Trophoblast cell (in vitro differentiated cells and primary cell): ENCODE measurements around the gene ZPLD1.

Experiments
- DNase-seq, 2 donors: peaks; one replicate each; pipeline ENCODE4 v3.0.0-alpha.2; 2016
- H2AFZ ChIP-seq: 2 replicates; pipeline ENCODE4 v1.6.1; 2013; ENCODE audit warnings: low read length, moderate library complexity, mild to moderate bottlenecking; ENCODE audit not compliant: insufficient read depth, poor library complexity
- H2AK5ac ChIP-seq: 2 replicates; pipeline ENCODE4 v1.6.1; 2013; ENCODE audit warnings: mild to moderate bottlenecking, low read length
- H2BK120ac ChIP-seq: 2 replicates; pipeline ENCODE4 v1.6.1; 2013; ENCODE audit warnings: low read length, mild to moderate bottlenecking, moderate library complexity; ENCODE audit not compliant: insufficient read depth, poor library complexity
- H2BK12ac ChIP-seq: 2 replicates; pipeline ENCODE4 v1.6.1; 2013; ENCODE audit warnings: mild to moderate bottlenecking, low read length, moderate library complexity
- H2BK5ac ChIP-seq: 2 replicates; pipeline ENCODE4 v1.6.1; 2013; ENCODE audit warnings: low read length, low read depth, moderate library complexity, mild to moderate bottlenecking; ENCODE audit not compliant: poor library complexity
- H3K14ac ChIP-seq: 2 replicates; pipeline ENCODE4 v1.6.1; 2013; ENCODE audit warnings: mild to moderate bottlenecking, low read length
- H3K18ac ChIP-seq: 2 replicates; pipeline ENCODE4 v1.6.1; 2013; ENCODE audit warnings: mild to moderate bottlenecking, low read length
- H3K23ac ChIP-seq: 2 replicates; pipeline ENCODE4 v1.6.1; 2013; ENCODE audit warnings: low read length
- H3K27ac ChIP-seq: 2 replicates; pipeline ENCODE4 v1.5.1; 2013; ENCODE audit warnings: low read depth, mild to moderate bottlenecking, inconsistent platforms, low read length, moderate library complexity
- H3K27me3 ChIP-seq: 2 replicates; pipeline ENCODE4 v1.6.1; 2013; ENCODE audit warnings: inconsistent platforms, mild to moderate bottlenecking, low read length, moderate library complexity; ENCODE audit not compliant: insufficient read depth
- H3K36me3 ChIP-seq, 2 experiments: 1 replicate in 1 of 2; 2 replicates in 1 of 2; pipeline ENCODE4 v1.6.1; 2013; ENCODE audit warnings: low read length in 2 of 2, mild to moderate bottlenecking in 2 of 2, moderate library complexity in 1 of 2; ENCODE audit not compliant: insufficient read depth in 2 of 2, control insufficient read depth in 1 of 2
- H3K4ac ChIP-seq: 2 replicates; pipeline ENCODE4 v1.6.1; 2013; ENCODE audit warnings: low read depth, mild to moderate bottlenecking, low read length, moderate library complexity
- H3K4me1 ChIP-seq, 2 experiments: 1 replicate in 1 of 2; 2 replicates in 1 of 2; pipeline ENCODE4 v1.6.1; 2013; ENCODE audit warnings: low read length in 2 of 2, mild to moderate bottlenecking in 2 of 2, moderate library complexity in 1 of 2; ENCODE audit not compliant: insufficient read depth in 2 of 2, control insufficient read depth in 1 of 2
- H3K4me2 ChIP-seq: 2 replicates; pipeline ENCODE4 v1.6.1; 2013; ENCODE audit warnings: inconsistent platforms, mild to moderate bottlenecking, low read length, moderate library complexity
- H3K4me3 ChIP-seq: 2 replicates; pipeline ENCODE4 v1.5.1; 2013; ENCODE audit warnings: mild to moderate bottlenecking, low read depth, low read length, inconsistent platforms
- H3K79me1 ChIP-seq: one replicate; pipeline ENCODE4 v1.6.1; 2013; ENCODE audit warnings: low read length
- H3K79me2 ChIP-seq: 2 replicates; pipeline ENCODE4 v1.6.1; 2013; ENCODE audit warnings: low read length, mild to moderate bottlenecking; ENCODE audit not compliant: control insufficient read depth, insufficient read depth, poor library complexity
- H3K9ac ChIP-seq: 2 replicates; pipeline ENCODE4 v1.6.1; 2013; ENCODE audit warnings: mild to moderate bottlenecking, low read length
- H3K9me3 ChIP-seq: 2 replicates; pipeline ENCODE4 v1.6.1; 2013; ENCODE audit warnings: low read depth, mild to moderate bottlenecking, control low read depth, inconsistent platforms, low read length; ENCODE audit not compliant: insufficient read depth
- H4K12ac ChIP-seq: 2 replicates; pipeline ENCODE4 v1.6.1; 2013; ENCODE audit warnings: low read depth, mild to moderate bottlenecking, low read length, moderate library complexity
- H4K8ac ChIP-seq: 2 replicates; pipeline ENCODE4 v1.6.1; 2013; ENCODE audit warnings: low read depth, mild to moderate bottlenecking, low read length, moderate library complexity
- H4K91ac ChIP-seq: one replicate; pipeline ENCODE4 v1.6.1; 2013; ENCODE audit warnings: low read depth, mild to moderate bottlenecking, low read length, moderate library complexity
- WGBS: extraction: QIAGEN DNeasy Blood & Tissue Kit; methylation state at CpG from one replicate; pipeline ENCODE4 v1.1.7; 2013; ENCODE audit warnings: missing lambda C conversion rate; ENCODE audit not compliant: insufficient read length, insufficient coverage; ENCODE audit errors: extremely low coverage; 5-methylcytosine and 5-hydroxymethylcytosine counted together

ZPLD1 gene

GRCh38 chr3:102511168-102511567 lies 76.4 kb downstream of the ZPLD1 start:
- Histone ChIP-seq H3K9ac (no peak overlapping the region), H2BK12ac (no peak overlapping the region), H3K14ac (no peak overlapping the region), H2AFZ (no peak overlapping the region), H2BK5ac (no peak overlapping the region), H3K36me3 (no peaks in the 10 kb centered on the region), H4K91ac (no peak overlapping the region), H3K79me2 (no peaks in the 10 kb centered on the region), H3K4me2 (no peak overlapping the region), H3K27ac (no peak overlapping the region), H2AK5ac (no peak overlapping the region), H3K23ac (no peak overlapping the region), H3K9me3 (no peaks in the 10 kb centered on the region), H2BK120ac (no peak overlapping the region), H3K4me1 (no peaks in the 10 kb centered on the region), H3K79me1 (no peaks in the 10 kb centered on the region), H3K4ac (no peak overlapping the region), H3K27me3 (no peaks in the 10 kb centered on the region), H3K4me3 (no peak overlapping the region), H4K12ac (no peak overlapping the region), H4K8ac (no peak overlapping the region), H3K18ac (no peak overlapping the region)
- WGBS: no CpG with 5 or more reads among the region's 1 CpG
- no peak for DNase-seq

- no peak overlapping the region for H3K4ac ChIP-seq
- H2AFZ ChIP-seq: no peak overlapping the region
- no peaks in the 10 kb centered on the region for H3K36me3 ChIP-seq
- no CpG with 5 or more reads among the region's 4 CpGs for WGBS
- no peaks in the 10 kb centered on the region for H3K79me2 ChIP-seq
- H3K23ac ChIP-seq: no peak overlapping the region
- no peak overlapping the region for H4K12ac ChIP-seq
- no peaks in the 10 kb centered on the region for H3K27me3 ChIP-seq
- H3K18ac ChIP-seq: no peak overlapping the region
- no peaks in the 10 kb centered on the region for H3K9me3 ChIP-seq
- H3K14ac ChIP-seq: no peak overlapping the region
- no peak overlapping the region for H3K4me3 ChIP-seq
- no peak overlapping the region for H2AK5ac ChIP-seq
- no peak overlapping the region for H2BK5ac ChIP-seq
- H3K4me2 ChIP-seq: no peak overlapping the region
- H3K79me1 ChIP-seq: no peaks in the 10 kb centered on the region
- peak in 1 of 2 donors; percentile 6 for DNase-seq
- H3K4me1 ChIP-seq: no peaks in the 10 kb centered on the region
- H2BK12ac ChIP-seq: no peak overlapping the region
- no peak overlapping the region for H3K27ac ChIP-seq
- H4K91ac ChIP-seq: no peak overlapping the region
- no peak overlapping the region for H2BK120ac ChIP-seq
- H4K8ac ChIP-seq: no peak overlapping the region
- H3K9ac ChIP-seq: no peak overlapping the region
Observed at GRCh38 chr3:102511639-102512038, 76.8 kb downstream of the ZPLD1 start.

GRCh38 chr3:102512734-102513504 lies 78.1 kb downstream of the ZPLD1 start:
- Histone ChIP-seq H3K27me3 (no peaks in the 10 kb centered on the region), H3K23ac (no peak overlapping the region)
- no CpG with 5 or more reads among the region's 5 CpGs for WGBS

GRCh38 chr3:102514241-102514640 lies 79.4 kb downstream of the ZPLD1 start:
- no peaks in the 10 kb centered on the region for H3K79me2 ChIP-seq
- DNase-seq: no peak

More at GRCh38 chr3:102512734-102513504, 78.1 kb downstream of the ZPLD1 start:
- H3K36me3 ChIP-seq: no peaks in the 10 kb centered on the region
- no peak overlapping the region for H2BK120ac ChIP-seq
- no peak overlapping the region for H2BK5ac ChIP-seq
- no peak overlapping the region for H3K18ac ChIP-seq
- no peak overlapping the region for H3K4me2 ChIP-seq
- no peak overlapping the region for H3K4me3 ChIP-seq
- H4K8ac ChIP-seq: no peak overlapping the region
- H3K14ac ChIP-seq: no peak overlapping the region
- H3K4me1 ChIP-seq: no peaks in the 10 kb centered on the region
- no peak overlapping the region for H3K4ac ChIP-seq
- no peaks in the 10 kb centered on the region for H3K9me3 ChIP-seq
- no peak overlapping the region for H2BK12ac ChIP-seq
- no peak overlapping the region for H2AFZ ChIP-seq
- no peaks in the 10 kb centered on the region for H3K79me2 ChIP-seq
- H3K9ac ChIP-seq: no peak overlapping the region
- H4K12ac ChIP-seq: no peak overlapping the region
- no peak for DNase-seq
- no peak overlapping the region for H3K27ac ChIP-seq
- no peak overlapping the region for H2AK5ac ChIP-seq
- no peak overlapping the region for H4K91ac ChIP-seq
- no peaks in the 10 kb centered on the region for H3K79me1 ChIP-seq

More at GRCh38 chr3:102514241-102514640, 79.4 kb downstream of the ZPLD1 start:
- Histone ChIP-seq H3K9me3 (no peaks in the 10 kb centered on the region), H3K4me3 (no peak overlapping the region), H2AK5ac (no peak overlapping the region), H2AFZ (no peak overlapping the region), H3K36me3 (no peaks in the 10 kb centered on the region), H4K12ac (no peak overlapping the region), H3K79me1 (no peaks in the 10 kb centered on the region), H3K14ac (no peak overlapping the region), H3K18ac (no peak overlapping the region), H3K4ac (no peak overlapping the region), H2BK12ac (no peak overlapping the region), H3K27me3 (no peaks in the 10 kb centered on the region), H4K8ac (no peak overlapping the region), H3K9ac (no peak overlapping the region), H4K91ac (no peak overlapping the region), H3K23ac (no peak overlapping the region), H2BK120ac (no peak overlapping the region), H2BK5ac (no peak overlapping the region), H3K27ac (no peak overlapping the region), H3K4me2 (no peak overlapping the region), H3K4me1 (no peaks in the 10 kb centered on the region)
- no CpG with 5 or more reads among the region's 1 CpG for WGBS
